ENCODE results near the gene GLIS2.

GRCh38 chr16:4293181-4293716 lies 22.6 kb upstream of the GLIS2 start:
- TF ChIP-seq CTCF (IDR thresholded peaks at IDR 0.05) = no peak
- no peak for TF ChIP-seq POLR2A (IDR thresholded peaks at IDR 0.05)
- TF ChIP-seq EP300 (IDR thresholded peaks at IDR 0.05) = no peak
- TF ChIP-seq POLR2AphosphoS5 (IDR thresholded peaks at IDR 0.05) = no peak

Measured in gastroesophageal sphincter (tissue), 3 donors.